SK-N-SH (cell line): Measurements from ENCODE around the gene CPB2. TPM values are rescaled to one million over a fixed set of nuclear protein-coding genes. Genes with fewer than 3 reads are reported as not detected.

Source experiments
- CTCF ChIA-PET: fragments of 300-600, 350-600 bp; formaldehyde crosslinking; extraction: SDS; loops from one replicate; lab custom pipeline; 2021; lab: Yijun Ruan, JAX
- POLR2A ChIA-PET: fragments of 350-600 bp; sonication (Branson Sonifier 250); formaldehyde crosslinking; extraction: SDS; loops from one replicate; lab custom pipeline; 2020; ENCODE audit warnings: antibody characterized with exemption, inconsistent platforms; lab: Yijun Ruan, JAX
- DNase-seq: peaks from one replicate; pipeline ENCODE4 v3.0.0; 2012
- H2AFZ ChIP-seq: fragments of 200-600 bp; sonication (generic); 2 replicates; pipeline ENCODE4 v1.8.1; 2016; ENCODE audit warnings: antibody characterized with exemption, mild to moderate bottlenecking, low read depth
- H3F3A ChIP-seq: fragments of 200-600 bp; sonication (generic); replicated peaks from 2 replicates; pipeline ENCODE3; 2016; ENCODE audit warnings: antibody characterized with exemption, mild to moderate bottlenecking; ENCODE audit not compliant: insufficient read depth
- H3K27ac ChIP-seq, 2 experiments: fragments of 200-500 bp in 1 of 2; fragments of 200-600 bp in 1 of 2; sonication (Bioruptor generic) in 1 of 2; sonication (generic), shearing (Covaris generic) in 1 of 2; 2 replicates each; pipeline versions ENCODE4 v1.5.1 to v1.6.1; 2014 to 2016; ENCODE audit warnings: low read depth in 2 of 2, inconsistent platforms in 1 of 2, low read length in 1 of 2, mild to moderate bottlenecking in 1 of 2, mixed read lengths in 1 of 2
- H3K27me3 ChIP-seq: fragments of 200-600 bp; sonication (generic), shearing (Covaris generic); 2 replicates; pipeline ENCODE4 v1.6.1; 2016; ENCODE audit warnings: mixed run types; ENCODE audit not compliant: insufficient read depth
- H3K36me3 ChIP-seq, 2 experiments: fragments of 200-500 bp in 1 of 2; fragments of 200-600 bp in 1 of 2; sonication (Bioruptor generic) in 1 of 2; sonication (generic) in 1 of 2; replicated peaks in 1 of 2; 2 replicates each; pipeline versions ENCODE3 to v1.5.1; 2014 to 2016; ENCODE audit warnings: low read length in 1 of 2, mild to moderate bottlenecking in 1 of 2; ENCODE audit not compliant: insufficient read depth in 2 of 2, control insufficient read depth in 1 of 2
- H3K4me1 ChIP-seq, 2 experiments: fragments of 200-500 bp in 1 of 2; fragments of 200-600 bp in 1 of 2; sonication (Bioruptor generic) in 1 of 2; sonication (generic), shearing (Covaris generic) in 1 of 2; 2 replicates each; pipeline versions ENCODE4 v1.5.1 to v1.6.1; 2014 to 2016; ENCODE audit warnings: low read depth in 1 of 2, low read length in 1 of 2, mixed run types in 1 of 2; ENCODE audit not compliant: insufficient read depth in 2 of 2, control insufficient read depth in 1 of 2
- H3K4me2 ChIP-seq: fragments of 200-600 bp; sonication (generic), shearing (Covaris generic); 2 replicates; pipeline ENCODE4 v1.6.1; 2017; ENCODE audit warnings: mixed run types
- H3K4me3 ChIP-seq, 2 experiments: fragments of 200-500 bp in 1 of 2; fragments of 200-600 bp in 1 of 2; sonication (Bioruptor generic) in 1 of 2; sonication (generic), shearing (Covaris generic) in 1 of 2; 2 replicates each; pipeline versions ENCODE4 v1.5.1 to v1.8.1; 2014 to 2016; ENCODE audit warnings: low read depth in 2 of 2, inconsistent platforms in 1 of 2, low read length in 1 of 2, mild to moderate bottlenecking in 1 of 2, mixed read lengths in 1 of 2, moderate library complexity in 1 of 2
- H3K79me2 ChIP-seq: fragments of 200-600 bp; sonication (generic); 2 replicates; pipeline ENCODE4 v1.8.1; 2017; ENCODE audit warnings: mild to moderate bottlenecking; ENCODE audit not compliant: insufficient read depth
- H3K9ac ChIP-seq: fragments of 200-600 bp; sonication (generic); 2 replicates; pipeline ENCODE4 v1.6.1; 2017; ENCODE audit warnings: mixed run types
- H3K9me2 ChIP-seq: fragments of 200-600 bp; sonication (generic); 2 replicates; pipeline ENCODE4 v1.6.1; 2017; ENCODE audit warnings: mixed run types
- H3K9me3 ChIP-seq: fragments of 200-600 bp; sonication (generic); 2 replicates; pipeline ENCODE4 v1.6.1; 2017; ENCODE audit warnings: mixed run types, mild to moderate bottlenecking, moderate library complexity
- H4K20me1 ChIP-seq: fragments of 200-600 bp; sonication (generic); 2 replicates; pipeline ENCODE4 v1.6.1; 2017; ENCODE audit warnings: mild to moderate bottlenecking, mixed run types; ENCODE audit not compliant: insufficient read depth
- CHD2 ChIP-seq: fragments of 150-350 bp; IDR thresholded peaks from 2 replicates; pipeline ENCODE4 v1.6.1; 2018; ENCODE audit warnings: low read length; ENCODE audit not compliant: partially characterized antibody
- FOSL2 ChIP-seq: IDR thresholded peaks from 2 replicates; pipeline ENCODE4 v1.4.0; 2012; ENCODE audit warnings: low read depth, mild to moderate bottlenecking, moderate library complexity, borderline replicate concordance
- GATA2 ChIP-seq: sonication (generic); formaldehyde crosslinking; IDR thresholded peaks from 2 replicates; pipeline ENCODE4 v1.5.0; 2020; ENCODE audit warnings: mild to moderate bottlenecking, missing genetic modification reagents
- IRF3 ChIP-seq: fragments of 150-350 bp; IDR thresholded peaks from 2 replicates; pipeline ENCODE4 v1.6.1; 2016; ENCODE audit warnings: mild to moderate bottlenecking, low read depth, low read length
- JUND ChIP-seq: IDR thresholded peaks from 2 replicates; pipeline ENCODE4 v1.4.0; 2012
- MAX ChIP-seq: IDR thresholded peaks from 2 replicates; pipeline ENCODE4 v1.4.0; 2012; ENCODE audit warnings: low read depth
- MXI1 ChIP-seq: IDR thresholded peaks from 2 replicates; pipeline ENCODE4 v1.6.1; 2012; ENCODE audit warnings: mild to moderate bottlenecking, low read depth, low read length, improper control_type of control experiment
- PBX3 ChIP-seq: IDR thresholded peaks from 2 replicates; pipeline ENCODE4; 2012
- POLR2AphosphoS5 ChIP-seq: IDR thresholded peaks from 2 replicates; pipeline ENCODE4 v1.6.1; 2012; ENCODE audit warnings: low read depth, low read length
- TCF12 ChIP-seq: IDR thresholded peaks from 2 replicates; pipeline ENCODE4 v1.4.0; 2012
- USF1 ChIP-seq: IDR thresholded peaks from 2 replicates; pipeline ENCODE4 v1.4.0; 2012; ENCODE audit warnings: low read depth, borderline replicate concordance
- USF2 ChIP-seq: fragments of 150-350 bp; IDR thresholded peaks from 2 replicates; pipeline ENCODE4 v1.6.1; 2017; ENCODE audit warnings: antibody characterized with exemption, low read length, low read depth, borderline replicate concordance
- YY1 ChIP-seq: IDR thresholded peaks from 2 replicates; pipeline ENCODE4 v1.4.0; 2012; ENCODE audit warnings: low read depth, mild to moderate bottlenecking
- ZBTB33 ChIP-seq: IDR thresholded peaks from 2 replicates; pipeline ENCODE4 v1.4.0; 2012; ENCODE audit warnings: low read depth, borderline replicate concordance
- WGBS: methylation state at CpG from one replicate; pipeline ENCODE4 v1.1.6; 2017; ENCODE audit warnings: low lambda C conversion rate; 5-methylcytosine and 5-hydroxymethylcytosine counted together
- polyA plus RNA-seq, 3 experiments: library from polyadenylated mRNA; depleted of rRNA; stranded (reverse); fragments of >200 nt; gene quantifications; 2 replicates each; pipeline ENCODE4 v1.2.3, GENCODE V29; 2012

CPB2 gene
- polyA plus RNA-seq, 1 of the 3 experiments (the other 2 are of a cell fraction) = not detected

- TF ChIP-seq GATA2 (CRISPR knock-in tag) (no peak), TCF12 (no peak), MAX (no peak)
- Histone ChIP-seq H3K4me3 (no peak overlapping the region), H3K9me3 (no peaks in the 10 kb centered on the region), H3K9me2 (no peaks in the 10 kb centered on the region), H3K4me1 (no peaks in the 10 kb centered on the region), H3K27ac (no peak overlapping the region), H3K9ac (no peak overlapping the region), H3K4me2 (no peak overlapping the region), H3F3A (no peaks in the 10 kb centered on the region), H2AFZ (no peak overlapping the region), H4K20me1 (no peaks in the 10 kb centered on the region), H3K79me2 (no peaks in the 10 kb centered on the region), H3K27me3 (no peaks in the 10 kb centered on the region), H3K36me3 (no peaks in the 10 kb centered on the region)
- POLR2A ChIA-PET = no interaction called here
- no peak for DNase-seq
- 72% methylated on average over 8 of the region's 13 CpGs for WGBS
- CTCF ChIA-PET = interaction anchor here (0.8 to 1.0 kb wide), 2 partner anchors 9 to 100 kb away, joined by 3 to 4 read pairs; no protein-coding TSS in a partner anchor
Measured at GRCh38 chr13:46085737-46086136, 19.1 kb downstream of the CPB2 start.

- Histone ChIP-seq H3K4me2 (no peak overlapping the region), H3K9ac (no peak overlapping the region), H3K4me3 (no peak overlapping the region), H3K79me2 (no peaks in the 10 kb centered on the region), H3K9me3 (no peaks in the 10 kb centered on the region), H3K27ac (no peak overlapping the region), H2AFZ (no peak overlapping the region), H3K36me3 (no peaks in the 10 kb centered on the region), H3K9me2 (no peaks in the 10 kb centered on the region), H4K20me1 (no peaks in the 10 kb centered on the region), H3K27me3 (no peaks in the 10 kb centered on the region), H3K4me1 (no peaks in the 10 kb centered on the region; a peak in 1 of 4 replicates), H3F3A (no peaks in the 10 kb centered on the region)
- 85% methylated on average over 5 of the region's 5 CpGs for WGBS
- TF ChIP-seq IRF3 (no peak), YY1 (no peak), FOSL2 (no peak), PBX3 (no peak), CHD2 (no peak), GATA2 (CRISPR knock-in tag) (no peak), ZBTB33 (no peak), USF1 (no peak), MXI1 (no peak), JUND (no peak), USF2 (no peak), POLR2AphosphoS5 (no peak)
- no peak for DNase-seq
- ChIA-PET POLR2A (no interaction called here), CTCF (interaction anchor here (0.9 kb wide), 1 partner anchor 239 kb away, joined by 4 read pairs; no protein-coding TSS in a partner anchor)
Measured at GRCh38 chr13:46082324-46082723, 22.5 kb downstream of the CPB2 start.
